Rectal smooth muscle tissue (tissue), 1 donor: ENCODE data around the gene PEX12.
"Not testable (repeated sequence)": the region's sequence is repeated elsewhere in the genome, so short reads cannot be mapped to it uniquely, and the experiment has no call there.

Source experiments
- H3K27ac ChIP-seq: one replicate; pipeline ENCODE4 v1.7.0; 2013; ENCODE audit warnings: low read depth, low read length, inconsistent platforms
- H3K27me3 ChIP-seq: one replicate; pipeline ENCODE4 v1.7.0; 2013; ENCODE audit warnings: low read length; ENCODE audit not compliant: control insufficient read depth, insufficient read depth
- H3K36me3 ChIP-seq: one replicate; pipeline ENCODE4 v1.7.0; 2013; ENCODE audit warnings: low read length; ENCODE audit not compliant: control insufficient read depth, insufficient read depth
- H3K4me1 ChIP-seq: one replicate; pipeline ENCODE4 v1.7.0; 2013; ENCODE audit warnings: low read length; ENCODE audit not compliant: control insufficient read depth, insufficient read depth
- H3K4me3 ChIP-seq: one replicate; pipeline ENCODE4 v1.7.0; 2013; ENCODE audit warnings: low read length
- H3K9ac ChIP-seq: one replicate; pipeline ENCODE4 v1.7.0; 2013; ENCODE audit warnings: low read length

Gene PEX12

DNA sequence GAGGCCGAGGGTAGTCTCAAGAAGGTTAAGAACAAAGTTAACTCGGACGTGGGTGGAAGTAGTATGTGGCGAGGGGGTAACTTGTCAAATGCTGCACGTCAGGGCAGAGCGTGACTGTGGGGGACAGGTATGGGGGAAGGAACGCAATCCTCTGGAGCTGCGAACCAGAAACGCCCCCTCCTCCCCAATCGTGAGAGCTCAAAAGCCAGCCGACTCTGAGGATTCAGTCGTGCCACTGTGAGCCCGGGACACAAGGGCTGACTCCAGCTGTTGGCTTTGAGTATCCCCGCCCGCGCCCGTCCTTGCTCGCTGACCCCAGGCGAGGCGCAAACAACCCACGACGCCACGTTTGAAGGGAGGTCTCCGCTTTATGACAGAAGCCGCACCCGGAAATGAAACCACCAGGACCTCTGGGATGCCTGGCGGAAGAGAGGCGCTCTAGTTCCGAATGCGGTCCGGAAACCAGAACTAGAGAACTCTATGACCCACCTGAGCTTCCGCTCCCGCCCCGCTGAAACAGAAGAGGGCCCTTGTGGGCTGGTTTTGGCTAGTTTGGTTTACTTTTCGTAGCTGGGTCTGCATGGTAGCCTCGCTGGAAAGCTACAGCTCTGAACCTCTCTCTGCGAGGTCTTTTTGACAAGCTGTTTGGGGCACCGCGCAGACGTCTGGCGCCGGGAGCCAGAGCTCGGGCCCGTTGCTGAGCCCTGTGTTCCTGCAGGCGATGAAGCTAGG, at the start of gene PEX12:
PEX12 (minus strand) TSS at position 375 of the 732 bp plus-strand sequence. CDS start 550 bp downstream, outside the sequence.
- no peaks in the 10 kb centered on the region for H3K27me3 ChIP-seq
- no peaks in the 10 kb centered on the region for H3K36me3 ChIP-seq
- peak within 1 kb of the TSS; percentile 97 for H3K4me3 ChIP-seq
- H3K4me1 ChIP-seq = peaks cover 11% of the 10 kb centered on the region
- peak within 1 kb of the TSS; percentile 92 for H3K9ac ChIP-seq
- peak within 1 kb of the TSS; percentile 94 for H3K27ac ChIP-seq

DNA sequence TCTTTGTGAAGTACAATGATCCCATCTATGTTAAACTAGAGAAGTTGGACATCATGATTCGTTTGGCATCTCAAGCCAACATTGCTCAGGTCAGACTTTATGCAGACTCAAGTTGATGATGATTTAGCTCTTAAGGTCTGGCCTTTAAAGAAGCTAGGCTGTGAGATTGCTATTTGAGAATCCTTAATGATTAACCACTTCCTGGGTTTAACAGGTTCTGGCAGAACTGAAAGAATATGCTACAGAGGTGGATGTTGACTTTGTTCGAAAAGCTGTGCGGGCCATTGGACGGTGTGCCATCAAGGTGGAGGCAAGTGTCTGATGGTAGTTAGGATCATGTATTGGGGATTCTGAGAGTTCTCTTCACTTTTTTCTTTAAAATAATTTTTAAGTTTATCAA, 49.0 kb upstream of the PEX12 start:
- H3K36me3 ChIP-seq = peaks cover 17% of the 10 kb centered on the region

DNA sequence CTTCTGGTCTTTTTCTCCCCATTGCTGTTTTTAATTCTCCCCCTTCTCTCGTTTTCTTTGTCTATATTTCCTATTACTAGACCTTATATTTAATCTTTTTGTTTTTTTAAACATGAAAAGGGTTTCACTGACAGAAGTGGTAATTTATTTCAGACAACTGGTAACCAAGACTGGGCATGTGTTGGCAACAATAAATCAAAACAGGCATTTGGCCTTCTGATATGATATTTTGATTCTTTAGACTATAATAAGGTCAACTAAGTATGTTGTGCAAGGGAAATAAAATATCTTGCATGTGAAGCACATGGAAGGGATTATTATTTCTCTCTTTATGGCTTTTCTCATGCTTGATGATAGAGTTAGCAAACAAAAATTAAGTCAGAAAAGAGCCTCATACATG, 43.4 kb upstream of the PEX12 start:
- no peak overlapping the region for H3K9ac ChIP-seq
- H3K4me3 ChIP-seq = no peak overlapping the region
- H3K27ac ChIP-seq = no peak overlapping the region
- peaks cover 11% of the 10 kb centered on the region for H3K36me3 ChIP-seq
- peaks cover 2% of the 10 kb centered on the region for H3K4me1 ChIP-seq
- no peaks in the 10 kb centered on the region for H3K27me3 ChIP-seq

More for the DNA sequence above, 49.0 kb upstream of the PEX12 start:
- Histone ChIP-seq H3K4me3 (no peak overlapping the region), H3K9ac (no peak overlapping the region), H3K27me3 (no peaks in the 10 kb centered on the region), H3K4me1 (no peaks in the 10 kb centered on the region), H3K27ac (no peak overlapping the region)

DNA sequence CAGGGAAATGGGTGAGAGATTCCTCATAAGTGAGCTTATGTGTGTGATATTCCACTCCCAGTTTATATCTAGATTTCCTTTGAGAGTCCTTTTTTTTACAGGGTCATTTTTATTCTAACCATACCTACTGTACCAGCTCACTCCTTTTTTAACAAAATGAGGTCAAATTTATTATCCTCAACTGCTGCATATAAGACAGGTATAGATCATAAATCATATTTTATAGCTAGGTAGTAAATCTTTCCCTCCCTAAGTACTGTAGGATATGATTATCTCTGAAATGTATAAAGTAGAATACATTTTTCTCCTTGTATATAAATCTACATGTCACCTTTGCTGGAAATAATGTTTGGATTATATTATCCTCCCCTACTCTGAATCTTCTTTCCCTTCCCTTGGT, 40.3 kb upstream of the PEX12 start:
- H3K27ac ChIP-seq = no peak overlapping the region
- H3K4me3 ChIP-seq = no peak overlapping the region
- peaks cover 2% of the 10 kb centered on the region for H3K4me1 ChIP-seq
- H3K27me3 ChIP-seq = no peaks in the 10 kb centered on the region
- peaks cover 5% of the 10 kb centered on the region for H3K36me3 ChIP-seq
- no peak overlapping the region for H3K9ac ChIP-seq

DNA sequence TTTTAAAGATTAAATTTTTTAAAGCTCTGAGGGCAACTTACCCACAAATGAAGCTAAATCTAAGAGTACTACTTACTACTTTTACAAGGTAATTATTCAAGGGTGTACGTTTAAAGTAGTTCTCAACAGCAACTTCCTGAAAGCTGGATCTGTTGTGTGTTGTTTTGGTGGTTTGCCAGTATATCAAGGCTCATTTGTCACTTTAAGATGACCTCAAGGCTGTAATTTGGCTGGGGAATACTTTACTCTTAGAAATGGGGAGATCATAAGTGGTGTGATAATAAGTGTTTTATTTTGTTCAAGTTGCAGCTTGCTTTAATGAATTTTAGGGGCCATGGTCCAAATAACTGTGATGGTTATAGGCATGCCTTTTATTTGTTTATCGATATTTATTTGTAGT, 39.1 kb upstream of the PEX12 start:
- H3K9ac ChIP-seq = no peak overlapping the region
- peaks cover 5% of the 10 kb centered on the region for H3K36me3 ChIP-seq
- H3K4me3 ChIP-seq = no peak overlapping the region
- no peak overlapping the region for H3K27ac ChIP-seq
- H3K27me3 ChIP-seq = no peaks in the 10 kb centered on the region
- peaks cover 2% of the 10 kb centered on the region for H3K4me1 ChIP-seq

DNA sequence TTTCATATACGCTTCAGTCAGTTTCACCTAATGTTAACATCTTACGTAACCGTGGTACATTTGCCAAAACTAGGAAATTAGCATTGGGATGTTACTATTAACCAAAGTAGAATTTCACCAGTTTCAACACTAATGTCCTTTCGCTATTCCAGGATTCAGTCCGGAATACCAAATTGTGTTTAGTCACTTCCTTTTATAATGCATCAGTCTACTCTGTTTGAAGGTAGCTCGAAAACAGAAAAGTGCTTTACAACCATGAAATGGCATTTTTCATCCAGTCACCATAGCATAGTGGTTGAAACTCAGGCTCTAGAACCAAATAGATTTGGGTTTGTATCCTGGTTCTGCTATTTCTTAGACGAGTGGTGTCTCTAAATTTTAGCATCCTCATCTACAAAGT, 38.2 kb upstream of the PEX12 start:
- no peaks in the 10 kb centered on the region for H3K27me3 ChIP-seq
- no peak overlapping the region for H3K27ac ChIP-seq
- H3K4me3 ChIP-seq = no peak overlapping the region
- H3K36me3 ChIP-seq = peaks cover 9% of the 10 kb centered on the region
- no peak overlapping the region for H3K9ac ChIP-seq
- H3K4me1 ChIP-seq = peaks cover 2% of the 10 kb centered on the region

DNA sequence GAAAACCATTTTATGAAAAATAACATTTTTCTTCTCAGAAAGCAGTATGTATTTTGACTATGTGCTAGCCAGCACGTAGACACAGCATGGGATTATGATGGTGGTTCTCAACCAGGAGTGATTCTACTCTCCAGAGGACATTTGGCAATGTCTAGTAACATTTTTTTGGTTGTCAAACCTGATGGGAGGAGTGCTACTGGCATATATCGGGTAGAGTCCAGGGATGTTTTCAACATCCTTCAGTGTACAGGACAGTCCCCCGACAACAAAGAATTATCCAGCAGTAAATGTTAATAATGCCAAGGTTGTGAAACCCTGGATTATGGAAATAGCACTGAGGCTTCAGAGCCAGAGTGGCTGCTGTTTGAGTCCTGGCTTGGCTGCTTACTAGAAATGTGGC, 36.4 kb upstream of the PEX12 start:
- Histone ChIP-seq H3K4me3 (no peak overlapping the region), H3K9ac (no peak overlapping the region), H3K36me3 (peaks cover 14% of the 10 kb centered on the region), H3K27me3 (no peaks in the 10 kb centered on the region), H3K27ac (no peak overlapping the region), H3K4me1 (peaks cover 2% of the 10 kb centered on the region)

DNA sequence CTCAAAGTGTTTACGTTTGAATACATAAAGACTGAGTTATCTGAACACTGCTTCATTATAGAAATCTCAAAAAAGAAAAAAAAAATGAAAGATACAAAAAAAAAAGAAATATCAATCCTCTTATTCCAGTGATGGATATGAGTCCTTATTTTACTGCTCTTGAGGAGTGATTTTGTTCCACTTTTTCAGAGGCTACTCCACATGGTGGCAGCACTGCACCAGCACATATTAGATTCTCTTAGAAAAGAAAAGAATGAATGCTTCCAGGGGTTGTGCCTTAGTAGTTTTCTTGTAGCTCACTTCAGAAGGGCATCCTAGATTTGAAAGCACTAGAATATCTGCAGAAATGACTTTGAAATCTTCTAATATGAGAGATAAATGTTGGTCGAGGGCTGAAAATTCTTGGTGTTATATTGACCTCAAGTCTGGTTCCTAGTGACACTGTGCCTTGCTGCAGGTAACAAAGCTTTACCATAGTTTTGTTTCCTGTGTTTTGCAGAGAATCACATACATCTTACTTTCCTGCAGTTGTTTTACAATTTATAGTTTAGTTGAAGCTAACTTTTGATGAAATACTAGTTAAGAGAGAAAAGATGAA, 34.7 kb upstream of the PEX12 start:
- peaks cover 14% of the 10 kb centered on the region for H3K36me3 ChIP-seq

DNA sequence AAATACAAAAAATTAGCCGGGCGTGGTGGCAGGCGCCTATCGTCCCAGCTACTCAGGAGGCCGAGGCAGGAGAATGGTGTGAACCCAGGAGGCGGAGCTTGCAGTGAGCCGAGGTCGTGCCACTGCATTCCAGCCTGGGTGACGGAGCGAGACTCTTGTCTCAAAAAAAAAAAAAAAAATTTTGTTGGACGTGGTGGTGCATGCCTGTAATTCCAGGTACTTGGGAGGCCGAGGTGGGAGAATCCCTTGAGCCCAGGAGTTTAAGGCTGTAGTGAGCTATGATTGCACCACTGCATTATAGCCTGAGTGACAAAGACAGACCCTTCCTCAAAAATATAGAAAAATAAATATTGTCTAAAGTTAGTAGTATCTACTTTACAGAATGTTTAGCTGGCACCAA, 32.4 kb upstream of the PEX12 start:
- not testable (repeated sequence) for H3K27ac ChIP-seq, H3K27me3 ChIP-seq, H3K9ac ChIP-seq, H3K4me3 ChIP-seq, H3K4me1 ChIP-seq
- H3K36me3 ChIP-seq = peaks cover 14% of the 10 kb centered on the region

More for the DNA sequence above, 34.7 kb upstream of the PEX12 start:
- Histone ChIP-seq H3K4me3 (no peak overlapping the region), H3K27me3 (no peaks in the 10 kb centered on the region), H3K9ac (no peak overlapping the region), H3K27ac (no peak overlapping the region), H3K4me1 (no peaks in the 10 kb centered on the region)

DNA sequence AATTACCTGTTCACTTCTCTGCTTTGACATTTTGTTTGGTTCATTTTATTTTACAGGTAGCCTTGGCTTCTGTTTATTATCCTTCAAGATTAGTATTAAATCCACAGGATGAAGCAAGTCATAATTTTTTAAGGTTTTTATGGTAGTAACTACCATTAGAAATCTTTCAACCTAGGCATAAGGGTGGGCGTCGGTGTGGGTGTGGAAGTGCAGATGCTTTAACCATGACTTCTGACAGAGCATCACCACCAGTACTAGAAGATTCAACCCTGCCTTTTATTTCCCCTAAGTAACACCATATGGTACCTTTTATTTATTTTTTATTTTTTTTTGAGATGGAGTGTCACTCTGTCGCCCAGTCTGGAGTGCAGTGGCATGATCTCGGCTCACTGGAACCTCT, 31.5 kb upstream of the PEX12 start:
- H3K4me1 ChIP-seq = peaks cover 6% of the 10 kb centered on the region
- no peaks in the 10 kb centered on the region for H3K27me3 ChIP-seq
- no peak overlapping the region for H3K27ac ChIP-seq
- no peak overlapping the region for H3K9ac ChIP-seq
- no peak overlapping the region for H3K4me3 ChIP-seq
- peaks cover 17% of the 10 kb centered on the region for H3K36me3 ChIP-seq

DNA sequence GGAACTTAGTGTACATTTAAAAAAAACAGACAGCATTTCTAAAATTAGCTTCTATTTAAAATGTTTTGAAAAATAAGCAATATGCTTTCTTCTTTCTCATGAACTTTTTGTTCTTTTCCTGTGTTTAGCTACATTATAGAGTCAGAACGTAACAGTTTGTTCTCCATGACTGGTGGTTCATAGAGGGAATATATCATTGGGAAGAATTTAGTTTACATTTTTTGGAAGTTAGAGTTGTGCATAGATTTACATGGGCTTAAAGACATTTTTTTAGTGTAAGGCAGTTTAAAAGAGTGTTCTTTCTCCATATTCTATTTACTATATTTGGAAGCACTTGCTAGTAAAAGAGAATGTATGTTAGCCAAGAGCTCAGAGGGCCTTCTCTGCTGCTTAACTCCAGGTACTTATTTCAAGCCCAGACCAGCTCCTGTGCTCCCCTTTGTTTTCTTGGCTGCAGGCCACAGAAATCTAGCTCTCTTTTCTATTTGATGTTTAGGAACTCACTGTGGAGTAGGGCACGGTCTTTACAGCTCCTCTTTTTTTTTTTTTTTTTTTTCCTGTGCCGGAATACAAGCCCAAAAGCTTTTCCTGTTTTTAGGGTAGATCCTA, 29.0 kb upstream of the PEX12 start:
- Histone ChIP-seq H3K27me3 (no peaks in the 10 kb centered on the region), H3K36me3 (peaks cover 11% of the 10 kb centered on the region), H3K27ac (peak overlapping the region; percentile 21), H3K4me1 (peaks cover 6% of the 10 kb centered on the region), H3K4me3 (no peak overlapping the region), H3K9ac (no peak overlapping the region)

DNA sequence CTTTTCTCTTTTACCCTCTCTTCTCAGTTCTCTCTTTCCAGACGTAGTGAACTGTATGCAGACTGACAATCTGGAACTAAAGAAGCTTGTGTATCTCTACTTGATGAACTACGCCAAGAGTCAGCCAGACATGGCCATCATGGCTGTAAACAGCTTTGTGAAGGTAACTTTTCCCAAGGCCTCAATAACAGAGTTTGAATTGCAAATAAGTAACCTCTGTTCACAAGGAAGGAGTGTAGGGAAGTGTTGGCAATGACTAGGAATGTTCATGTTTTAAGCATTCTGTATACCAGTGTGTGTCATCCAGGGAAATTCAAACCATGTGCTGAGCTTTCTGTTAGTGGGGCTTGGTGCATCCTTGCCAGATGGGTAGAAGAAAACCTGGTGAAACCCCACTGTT, 27.3 kb upstream of the PEX12 start:
- no peaks in the 10 kb centered on the region for H3K27me3 ChIP-seq
- H3K27ac ChIP-seq = no peak overlapping the region
- peaks cover 8% of the 10 kb centered on the region for H3K36me3 ChIP-seq
- H3K9ac ChIP-seq = no peak overlapping the region
- peaks cover 6% of the 10 kb centered on the region for H3K4me1 ChIP-seq
- no peak overlapping the region for H3K4me3 ChIP-seq
